ENCODE measurements around the gene CDH2.

- TF ChIP-seq CTCF (IDR thresholded peaks at IDR 0.05), result no peak
- no peak for TF ChIP-seq POLR2A (IDR thresholded peaks at IDR 0.05)
Measured at GRCh38 chr18:28114472-28114871, 62.5 kb downstream of the CDH2 start.

Data from lower leg skin (tissue), 3 donors.